ENCODE measurements around the gene PTPRA.

The PTPRA gene

DNA sequence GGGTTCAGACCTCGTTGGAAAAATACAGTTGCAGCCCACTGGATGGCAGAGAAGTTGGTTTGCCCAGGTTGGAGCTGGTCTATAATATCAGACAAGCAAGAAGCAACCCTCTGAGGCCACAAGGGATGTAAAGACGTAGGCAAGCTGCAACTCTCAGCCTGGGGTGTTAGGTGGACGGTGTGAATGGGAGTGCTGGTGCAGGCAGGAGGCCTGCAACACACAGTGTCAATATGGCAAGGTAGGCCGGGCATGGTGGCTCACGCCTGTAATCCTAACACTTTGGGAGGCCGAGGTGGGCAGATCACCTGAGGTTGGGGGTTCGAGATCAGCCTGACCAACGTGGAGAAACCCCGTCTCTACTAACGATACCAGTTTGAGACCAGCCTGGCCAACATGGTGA lies 22.2 kb upstream of the PTPRA start:
- Histone ChIP-seq H3K27ac (replicated peaks) (no peak overlapping the region), H3K4me3 (replicated peaks; ENCODE audit: insufficient read depth, low read length) (no peak overlapping the region), H3K27me3 (ENCODE audit: insufficient read depth, poor library complexity, severe bottlenecking) (no peaks in the 10 kb centered on the region)
- TF ChIP-seq GABPA (IDR thresholded peaks at IDR 0.05; ENCODE audit: low read depth): no peak
- no peak for TF ChIP-seq POLR2AphosphoS5 (IDR thresholded peaks at IDR 0.05; ENCODE audit: low read depth)
- TF ChIP-seq, protein P1, sequence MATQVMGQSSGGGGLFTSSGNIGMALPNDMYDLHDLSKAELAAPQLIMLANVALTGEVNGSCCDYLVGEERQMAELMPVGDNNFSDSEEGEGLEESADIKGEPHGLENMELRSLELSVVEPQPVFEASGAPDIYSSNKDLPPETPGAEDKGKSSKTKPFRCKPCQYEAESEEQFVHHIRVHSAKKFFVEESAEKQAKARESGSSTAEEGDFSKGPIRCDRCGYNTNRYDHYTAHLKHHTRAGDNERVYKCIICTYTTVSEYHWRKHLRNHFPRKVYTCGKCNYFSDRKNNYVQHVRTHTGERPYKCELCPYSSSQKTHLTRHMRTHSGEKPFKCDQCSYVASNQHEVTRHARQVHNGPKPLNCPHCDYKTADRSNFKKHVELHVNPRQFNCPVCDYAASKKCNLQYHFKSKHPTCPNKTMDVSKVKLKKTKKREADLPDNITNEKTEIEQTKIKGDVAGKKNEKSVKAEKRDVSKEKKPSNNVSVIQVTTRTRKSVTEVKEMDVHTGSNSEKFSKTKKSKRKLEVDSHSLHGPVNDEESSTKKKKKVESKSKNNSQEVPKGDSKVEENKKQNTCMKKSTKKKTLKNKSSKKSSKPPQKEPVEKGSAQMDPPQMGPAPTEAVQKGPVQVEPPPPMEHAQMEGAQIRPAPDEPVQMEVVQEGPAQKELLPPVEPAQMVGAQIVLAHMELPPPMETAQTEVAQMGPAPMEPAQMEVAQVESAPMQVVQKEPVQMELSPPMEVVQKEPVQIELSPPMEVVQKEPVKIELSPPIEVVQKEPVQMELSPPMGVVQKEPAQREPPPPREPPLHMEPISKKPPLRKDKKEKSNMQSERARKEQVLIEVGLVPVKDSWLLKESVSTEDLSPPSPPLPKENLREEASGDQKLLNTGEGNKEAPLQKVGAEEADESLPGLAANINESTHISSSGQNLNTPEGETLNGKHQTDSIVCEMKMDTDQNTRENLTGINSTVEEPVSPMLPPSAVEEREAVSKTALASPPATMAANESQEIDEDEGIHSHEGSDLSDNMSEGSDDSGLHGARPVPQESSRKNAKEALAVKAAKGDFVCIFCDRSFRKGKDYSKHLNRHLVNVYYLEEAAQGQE (IDR thresholded peaks at IDR 0.05; ENCODE audit: insufficient replicate concordance, low read depth): no peak
- TF ChIP-seq, protein P2, sequence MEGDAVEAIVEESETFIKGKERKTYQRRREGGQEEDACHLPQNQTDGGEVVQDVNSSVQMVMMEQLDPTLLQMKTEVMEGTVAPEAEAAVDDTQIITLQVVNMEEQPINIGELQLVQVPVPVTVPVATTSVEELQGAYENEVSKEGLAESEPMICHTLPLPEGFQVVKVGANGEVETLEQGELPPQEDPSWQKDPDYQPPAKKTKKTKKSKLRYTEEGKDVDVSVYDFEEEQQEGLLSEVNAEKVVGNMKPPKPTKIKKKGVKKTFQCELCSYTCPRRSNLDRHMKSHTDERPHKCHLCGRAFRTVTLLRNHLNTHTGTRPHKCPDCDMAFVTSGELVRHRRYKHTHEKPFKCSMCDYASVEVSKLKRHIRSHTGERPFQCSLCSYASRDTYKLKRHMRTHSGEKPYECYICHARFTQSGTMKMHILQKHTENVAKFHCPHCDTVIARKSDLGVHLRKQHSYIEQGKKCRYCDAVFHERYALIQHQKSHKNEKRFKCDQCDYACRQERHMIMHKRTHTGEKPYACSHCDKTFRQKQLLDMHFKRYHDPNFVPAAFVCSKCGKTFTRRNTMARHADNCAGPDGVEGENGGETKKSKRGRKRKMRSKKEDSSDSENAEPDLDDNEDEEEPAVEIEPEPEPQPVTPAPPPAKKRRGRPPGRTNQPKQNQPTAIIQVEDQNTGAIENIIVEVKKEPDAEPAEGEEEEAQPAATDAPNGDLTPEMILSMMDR (IDR thresholded peaks at IDR 0.05; ENCODE audit: insufficient read depth, low read length): no peak
- no peak for TF ChIP-seq SPI1 (IDR thresholded peaks at IDR 0.05; ENCODE audit: borderline replicate concordance, low read depth)
- DNase-seq (ENCODE audit: low read depth in 1 of 2, low spot score in 1 of 2): no peak

DNA sequence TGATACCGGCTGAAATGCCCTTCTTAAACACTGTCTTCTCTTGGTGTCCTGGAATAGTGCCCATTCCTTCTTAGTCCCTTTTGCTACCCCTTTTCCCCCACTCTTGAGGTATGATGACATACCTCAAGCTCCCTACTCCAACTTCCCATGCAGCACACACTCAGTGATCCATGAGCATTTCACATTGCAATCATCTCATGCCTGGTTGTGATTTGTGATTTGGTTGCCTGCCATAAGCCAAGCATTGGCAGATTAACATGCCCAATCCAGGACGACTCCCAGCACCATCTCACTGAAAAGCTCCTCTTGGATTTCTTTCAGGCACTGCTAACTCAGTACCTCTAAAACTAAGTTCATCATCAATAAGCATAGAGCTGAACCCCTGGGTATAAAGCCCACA lies 14.7 kb upstream of the PTPRA start:
- no peak for DNase-seq (ENCODE audit: low read depth in 1 of 2, low spot score in 1 of 2)
- H3K4me3 ChIP-seq (replicated peaks; ENCODE audit: insufficient read depth, low read length): no peak overlapping the region
- H3K27me3 ChIP-seq (ENCODE audit: insufficient read depth, poor library complexity, severe bottlenecking): no peaks in the 10 kb centered on the region
- TF ChIP-seq, protein P1 (IDR thresholded peaks at IDR 0.05; ENCODE audit: insufficient replicate concordance, low read depth): no peak
- TF ChIP-seq SPI1 (IDR thresholded peaks at IDR 0.05; ENCODE audit: borderline replicate concordance, low read depth): no peak
- H3K27ac ChIP-seq (replicated peaks): no peak overlapping the region

GRCh38 chr20:2859330-2860121 lies 13.8 kb upstream of the PTPRA start:
- no peaks in the 10 kb centered on the region for H3K27me3 ChIP-seq (ENCODE audit: insufficient read depth, poor library complexity, severe bottlenecking)
- TF ChIP-seq, protein P1 (IDR thresholded peaks at IDR 0.05; ENCODE audit: insufficient replicate concordance, low read depth): no peak
- TF ChIP-seq GABPA (IDR thresholded peaks at IDR 0.05; ENCODE audit: low read depth) (no peak), POLR2AphosphoS5 (IDR thresholded peaks at IDR 0.05; ENCODE audit: low read depth) (no peak), SPI1 (IDR thresholded peaks at IDR 0.05; ENCODE audit: borderline replicate concordance, low read depth) (no peak)
- TF ChIP-seq, protein P2 (IDR thresholded peaks at IDR 0.05; ENCODE audit: insufficient read depth, low read length): no peak
- no peak overlapping the region for H3K4me3 ChIP-seq (replicated peaks; ENCODE audit: insufficient read depth, low read length)
- no peak overlapping the region for H3K27ac ChIP-seq (replicated peaks)
- DNase-seq (ENCODE audit: low read depth in 1 of 2, low spot score in 1 of 2): no peak
